Gastrocnemius medialis (tissue), 4 donors: ENCODE results near the gene HMCN1.

ENCODE experiments used
- CTCF ChIP-seq, 5 experiments: fragments of 450-650 bp in 3 of 5; fragments of 200-600 bp in 2 of 5; sonication (generic) in 2 of 5; IDR thresholded peaks in 4 of 5; conservative IDR thresholded peaks in 1 of 5; 1 replicate in 4 of 5; 2 replicates in 1 of 5; pipeline ENCODE4 v1.5.1; 2016 to 2019; ENCODE audit warnings: antibody characterized with exemption in 5 of 5, mild to moderate bottlenecking in 3 of 5, moderate library complexity in 3 of 5
- POLR2A ChIP-seq, 2 donors: fragments of 450-650 bp; IDR thresholded peaks; one replicate each; pipeline ENCODE4 v1.6.1; 2017; ENCODE audit warnings: antibody characterized with exemption in 2 of 2, mild to moderate bottlenecking in 2 of 2, moderate library complexity in 2 of 2

GRCh38 chr1:186214791-186215190 lies 480.6 kb downstream of the HMCN1 start:
- no peak for TF ChIP-seq CTCF (IDR thresholded peaks at IDR 0.05 in 4 of 5, conservative IDR thresholded peaks at IDR 0.05 in 1 of 5)
- TF ChIP-seq POLR2A (IDR thresholded peaks at IDR 0.05): no peak
